DMS79 treated with DMSO at 0.1 percent for 48 hours (cell line): ENCODE results near the gene FCGR2B.
A peak's percentile ranks its signal among the peaks of the same experiment; 100 is the strongest.
"Not testable (repeated sequence)": the region's sequence is repeated elsewhere in the genome, so short reads cannot be mapped to it uniquely, and the experiment has no call there.

Experiments
- DNase-seq: peaks from one replicate; lab custom pipeline; 2025; lab: John Stamatoyannopoulos, UW

FCGR2B gene

DNA sequence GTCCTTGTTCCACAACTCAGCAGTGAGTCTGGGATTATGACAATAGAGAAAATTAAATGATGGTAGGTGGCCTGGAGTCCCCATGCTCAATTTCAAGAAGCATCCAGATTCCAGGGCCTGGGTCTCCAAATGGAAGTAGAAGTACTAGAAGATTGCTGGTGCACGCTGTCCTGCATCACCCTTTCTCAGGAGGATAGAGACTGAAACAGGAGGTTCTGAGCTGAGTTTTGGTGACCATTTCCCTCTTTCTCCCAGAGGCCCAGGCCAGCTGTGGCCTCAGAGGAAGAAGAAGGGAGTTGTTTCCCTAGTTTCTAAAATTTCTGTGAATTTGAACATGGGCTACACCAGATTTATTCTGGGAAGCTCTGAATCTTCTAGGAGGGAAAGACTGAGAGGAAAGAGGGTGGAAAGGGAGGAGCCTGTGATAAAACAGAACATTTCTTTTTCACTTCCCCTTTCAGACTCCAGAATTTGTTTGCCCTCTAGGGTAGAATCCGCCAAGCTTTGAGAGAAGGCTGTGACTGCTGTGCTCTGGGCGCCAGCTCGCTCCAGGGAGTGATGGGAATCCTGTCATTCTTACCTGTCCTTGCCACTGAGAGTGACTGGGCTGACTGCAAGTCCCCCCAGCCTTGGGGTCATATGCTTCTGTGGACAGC is at the start of gene FCGR2B:
Gene FCGR2B, plus strand, starts transcription at position 460 of the 656 bp plus-strand sequence. Its CDS starts 99 bp downstream, at position 559.
- DNase-seq, result not testable (repeated sequence)

GRCh38 chr1:161616417-161616816 is 46.5 kb upstream of the FCGR2B start:
- not testable (repeated sequence) for DNase-seq

DNA sequence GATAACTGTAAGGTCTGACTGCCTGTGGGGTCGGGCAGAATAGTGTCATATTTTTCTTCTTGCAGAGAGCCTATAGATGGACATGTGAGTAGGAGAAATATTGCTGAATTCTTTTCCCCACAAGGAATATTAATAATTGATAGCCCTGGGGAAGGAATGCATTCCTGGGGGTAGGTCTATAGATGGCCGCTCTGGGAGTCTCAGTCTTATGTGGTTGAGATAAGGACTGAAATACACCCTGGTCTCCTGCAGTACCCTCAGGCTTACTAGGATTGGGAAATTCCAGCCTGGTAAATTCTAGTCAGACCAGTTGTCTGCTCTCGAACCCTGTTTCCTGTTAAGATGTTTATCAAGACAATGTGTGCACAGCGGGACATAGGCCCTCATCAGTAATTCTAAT is 44.4 kb upstream of the FCGR2B start:
- not testable (repeated sequence) for DNase-seq

DNA sequence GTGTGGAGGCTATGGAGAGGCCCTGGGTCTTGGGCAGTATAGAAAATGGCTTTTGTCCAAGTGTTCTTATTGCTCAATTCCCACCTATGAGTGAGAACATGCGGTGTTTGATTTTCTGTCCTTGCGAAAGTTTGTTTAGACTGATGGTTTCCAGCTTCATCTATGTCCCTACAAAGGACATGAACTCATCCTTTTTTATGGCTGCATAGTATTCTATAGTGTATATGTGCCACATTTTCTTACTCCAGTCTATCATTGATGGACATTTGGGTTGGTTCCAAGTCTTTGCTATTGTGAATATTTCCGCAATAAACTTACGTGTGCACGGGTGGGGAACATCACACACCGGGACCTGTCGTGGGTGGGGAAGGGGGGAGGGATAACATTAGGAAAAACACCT is 42.5 kb upstream of the FCGR2B start:
- DNase-seq, result not testable (repeated sequence)

DNA sequence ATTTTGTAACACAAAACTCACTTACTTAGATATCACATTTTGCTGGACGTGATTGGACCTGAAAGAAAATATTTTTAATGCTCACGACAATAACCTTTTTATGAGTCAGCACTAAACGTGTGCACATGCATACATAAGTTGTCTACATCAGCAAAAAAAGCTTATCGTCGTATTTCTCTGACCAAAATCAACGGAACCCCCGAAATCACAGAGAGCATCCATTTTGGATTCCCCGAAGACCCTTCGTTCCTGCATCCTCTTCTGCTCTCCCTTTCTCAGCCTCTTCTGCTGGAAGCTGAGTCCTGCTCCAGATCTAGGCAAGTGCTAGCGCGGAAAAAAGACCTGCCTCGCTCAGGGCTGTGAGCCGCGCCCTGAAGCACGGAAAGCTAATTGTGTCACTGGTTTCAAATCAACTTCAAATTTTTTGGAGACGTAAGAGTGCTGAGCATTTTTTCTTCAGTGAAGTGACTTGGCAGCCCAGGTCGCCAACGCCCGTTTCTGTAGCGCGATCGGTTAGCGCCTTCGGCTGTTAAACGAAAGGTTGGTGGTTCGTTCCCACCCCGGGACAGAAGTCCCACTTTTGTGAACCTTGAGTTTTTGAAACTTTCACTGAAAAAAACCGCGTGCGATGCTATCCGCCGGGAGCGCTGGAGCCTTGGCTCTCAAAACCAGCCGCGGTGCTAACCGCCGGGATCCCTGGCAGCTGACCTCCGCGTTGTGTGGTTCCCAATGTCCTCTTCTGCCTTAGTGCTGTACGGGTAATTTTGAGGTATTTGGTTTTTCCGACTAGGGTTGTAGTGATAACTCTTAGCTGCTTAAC is 41.6 kb upstream of the FCGR2B start:
- DNase-seq, result peak; percentile 19

GRCh38 chr1:161622054-161622453 is 40.9 kb upstream of the FCGR2B start:
- not testable (repeated sequence) for DNase-seq

DNA sequence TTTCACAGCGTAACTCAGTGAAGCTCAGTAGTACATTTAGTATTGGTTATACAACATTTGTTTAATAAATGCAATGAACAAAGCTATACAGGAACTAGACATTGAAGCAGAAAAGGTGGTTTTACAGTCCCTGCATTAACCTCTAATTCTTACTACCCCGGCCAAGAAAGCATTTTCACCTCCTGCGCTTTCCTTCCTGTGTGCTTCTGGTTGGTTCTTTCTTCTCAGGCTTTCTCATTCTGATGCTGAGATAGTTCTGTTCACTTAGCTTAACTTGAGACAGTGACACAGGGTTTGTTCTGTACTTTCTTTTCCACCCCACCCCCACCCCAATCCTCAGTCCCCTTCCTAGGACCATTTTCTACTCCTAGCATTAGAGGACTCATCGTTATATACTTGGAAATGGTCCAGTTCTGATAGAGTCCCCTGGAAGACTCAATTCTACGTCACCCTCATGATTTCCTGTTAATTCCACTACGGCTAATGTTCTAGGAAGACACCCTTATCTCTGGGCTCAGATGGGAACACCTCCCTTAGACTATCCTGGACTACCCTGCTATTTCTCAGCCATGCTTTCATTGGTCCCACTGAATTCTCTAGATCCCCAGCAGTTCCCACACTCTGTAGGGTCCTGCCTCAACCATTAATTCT is 39.4 kb upstream of the FCGR2B start:
- not testable (repeated sequence) for DNase-seq

DNA sequence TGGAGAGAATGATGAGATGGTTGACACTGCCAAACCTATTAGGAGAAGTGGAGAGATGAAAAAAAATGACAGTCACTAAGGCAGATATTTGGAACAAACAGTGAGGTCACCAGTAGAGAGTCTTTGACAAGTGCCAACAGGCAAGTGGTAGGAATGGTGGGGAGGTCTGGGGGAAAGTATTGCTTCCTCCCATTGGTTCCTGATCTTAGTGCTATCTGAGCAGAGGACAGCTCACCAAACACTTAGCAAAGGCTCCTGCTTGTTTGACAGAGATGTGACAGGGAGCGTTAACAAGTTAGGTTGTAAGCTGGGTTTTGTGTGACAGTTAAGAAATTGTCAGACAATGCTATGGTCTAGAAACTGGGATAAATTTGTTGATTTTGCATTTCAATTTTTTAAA is 38.3 kb upstream of the FCGR2B start:
- DNase-seq, result not testable (repeated sequence)

DNA sequence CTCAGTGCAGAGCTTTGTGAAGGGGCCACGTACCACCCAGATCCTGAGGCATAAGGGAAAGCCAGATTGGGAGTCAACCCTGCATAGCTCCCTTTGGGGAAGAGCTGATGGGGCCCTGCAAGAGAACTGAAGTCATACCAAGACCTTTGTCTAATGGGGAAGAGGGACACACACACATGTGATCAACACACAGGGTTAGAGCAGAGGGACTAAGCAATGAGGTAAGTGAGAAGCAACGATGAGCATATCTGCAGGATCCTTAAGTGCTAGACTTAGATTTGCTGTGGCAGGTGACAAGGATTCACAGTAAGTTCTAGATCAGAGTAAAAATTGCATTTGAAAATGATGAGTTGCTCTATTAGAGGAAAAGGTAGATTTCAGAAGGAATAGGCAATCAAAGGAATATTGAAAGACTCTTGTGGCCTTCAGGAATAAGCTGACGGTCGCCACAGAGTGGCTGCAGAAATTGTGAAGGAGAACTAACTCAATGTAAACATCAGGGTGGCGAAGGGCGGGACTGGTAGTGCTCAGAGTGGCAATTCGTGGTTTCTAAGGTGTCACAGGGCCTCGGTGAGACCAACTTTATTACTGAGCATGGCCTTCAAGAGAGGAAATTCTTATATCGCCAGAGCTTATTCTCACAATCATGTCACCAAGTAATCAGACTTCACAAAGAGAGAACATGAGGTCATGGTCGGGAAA is 36.3 kb upstream of the FCGR2B start:
- DNase-seq, result not testable (repeated sequence)

DNA sequence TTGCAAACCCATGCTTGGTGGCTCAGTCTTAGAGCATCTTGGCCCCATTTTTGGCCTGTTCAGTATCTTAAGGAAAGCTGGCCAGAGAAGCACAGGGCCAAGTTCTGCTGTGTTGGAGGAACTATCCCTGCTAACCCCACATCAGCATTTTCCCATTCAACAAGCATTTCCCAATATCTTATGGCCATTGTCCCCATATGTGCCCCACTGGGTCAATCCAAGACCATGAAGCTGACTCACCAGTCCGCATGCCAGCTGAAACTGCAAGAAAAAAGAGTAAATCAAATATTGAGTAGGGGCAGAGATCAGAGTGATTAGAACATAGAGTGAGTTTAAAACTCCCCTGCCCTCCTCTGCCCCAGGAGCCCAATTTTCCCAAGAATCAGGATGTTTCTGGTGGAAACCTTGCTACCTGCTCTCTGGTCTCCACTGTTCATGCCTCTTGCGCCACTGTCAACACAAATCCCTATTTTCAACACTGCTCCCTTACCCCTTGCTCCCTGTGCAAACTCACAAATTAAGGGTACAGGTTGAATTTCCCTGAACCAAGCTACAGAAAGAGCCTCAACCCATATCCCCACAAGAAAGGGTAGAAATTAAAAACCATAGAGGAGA is 32.7 kb upstream of the FCGR2B start:
- DNase-seq, result not testable (repeated sequence)

GRCh38 chr1:161631076-161631475 is 31.9 kb upstream of the FCGR2B start, which contains the start of gene FCGR3B:
Gene FCGR3B, minus strand, starts transcription at chr1:161631176. Its CDS starts 82 bp downstream, at chr1:161631094.
- DNase-seq, result no peak

- not testable (repeated sequence) for DNase-seq
Measured at GRCh38 chr1:161634993-161635392, 27.9 kb upstream of the FCGR2B start.

DNA sequence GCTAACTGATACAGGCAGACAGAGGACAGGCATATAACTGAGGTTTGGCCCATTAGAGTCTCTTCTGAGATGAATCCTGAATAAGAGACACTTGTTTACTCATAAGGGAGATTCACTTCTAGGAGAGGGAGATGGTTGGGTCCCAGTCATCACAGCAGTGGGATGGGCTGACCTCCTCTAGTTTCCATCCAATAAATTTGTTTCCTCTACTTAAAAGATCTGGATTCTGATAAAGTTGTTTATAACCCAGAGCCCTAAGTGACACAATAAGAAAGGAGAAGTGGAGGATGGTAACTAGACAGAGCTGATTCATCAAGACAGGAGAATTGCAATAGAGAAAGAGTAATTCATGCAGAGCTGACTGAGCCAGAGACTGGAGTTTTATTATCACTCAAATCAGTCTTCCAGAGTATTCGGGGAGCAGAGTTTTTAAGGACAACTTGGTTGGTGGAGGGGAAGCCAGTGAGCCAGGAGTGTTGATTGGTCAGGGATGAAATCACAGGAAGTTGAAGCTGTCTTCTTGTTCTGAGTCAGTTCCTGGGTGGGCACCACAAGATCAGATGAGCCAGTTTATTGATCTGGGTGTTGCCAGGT is 26.7 kb upstream of the FCGR2B start:
- not testable (repeated sequence) for DNase-seq

GRCh38 chr1:161636976-161637375 is 26.0 kb upstream of the FCGR2B start:
- DNase-seq, result not testable (repeated sequence)

GRCh38 chr1:161638251-161638993 is 24.5 kb upstream of the FCGR2B start:
- not testable (repeated sequence) for DNase-seq

GRCh38 chr1:161639203-161639602 is 23.7 kb upstream of the FCGR2B start:
- DNase-seq, result not testable (repeated sequence)

DNA sequence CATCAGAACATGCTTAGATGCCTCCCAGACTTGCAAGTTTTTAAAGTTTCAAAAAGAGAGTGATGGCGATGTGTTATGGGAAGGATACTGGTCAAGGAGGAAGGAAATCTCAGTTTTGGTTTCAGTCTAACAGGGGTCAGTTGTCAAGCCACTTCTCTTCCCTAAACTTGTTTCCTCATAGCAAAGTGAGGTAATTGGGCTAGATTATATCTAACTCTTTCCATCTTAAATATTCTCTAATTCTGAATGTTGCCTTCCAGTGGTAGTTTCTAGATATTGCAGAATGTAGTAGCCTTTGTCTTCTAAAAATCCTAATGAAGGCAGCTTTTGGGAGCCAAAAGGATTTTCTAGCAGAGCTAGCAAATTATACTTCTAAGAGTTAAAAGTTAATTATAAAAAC is 20.2 kb upstream of the FCGR2B start:
- DNase-seq, result not testable (repeated sequence)

GRCh38 chr1:161643481-161644208 is 19.3 kb upstream of the FCGR2B start:
- DNase-seq, result not testable (repeated sequence)

DNA sequence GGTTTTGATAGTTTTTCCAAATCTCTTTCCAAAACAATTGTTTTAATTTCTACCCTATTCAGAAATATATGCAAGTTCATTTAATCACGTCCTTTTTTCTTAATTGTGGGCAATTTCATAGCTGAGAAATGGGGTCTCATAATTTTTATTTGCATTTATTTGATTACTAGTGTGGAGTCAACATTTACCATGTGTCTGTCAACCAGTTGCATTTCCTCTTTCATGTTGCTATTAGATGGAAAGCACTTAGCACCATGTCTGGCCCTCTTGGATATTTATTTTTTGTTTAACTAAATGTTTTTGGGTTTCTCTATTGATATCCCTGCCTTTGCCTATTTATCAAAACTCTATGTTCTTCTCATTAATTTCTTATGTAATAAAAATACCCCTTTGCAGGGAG is 18.1 kb upstream of the FCGR2B start:
- DNase-seq, result not testable (repeated sequence)
